DOHH2 (cell line): ENCODE data around the gene C21orf58.

Experiments
- H3F3A ChIP-seq: fragments of 200-600 bp; sonication (generic), shearing (Covaris generic); 2 replicates; pipeline ENCODE4 v1.6.0; 2016; ENCODE audit warnings: antibody characterized with exemption, mild to moderate bottlenecking; ENCODE audit not compliant: control insufficient read depth, insufficient read depth
- H3K27ac ChIP-seq: fragments of 200-600 bp; sonication (generic); 2 replicates; pipeline ENCODE4 v1.5.1; 2014; ENCODE audit warnings: low read depth, mild to moderate bottlenecking, low read length, moderate library complexity
- H3K27me3 ChIP-seq: fragments of 200-600 bp; sonication (generic); 2 replicates; pipeline ENCODE4 v1.6.1; 2014; ENCODE audit warnings: mild to moderate bottlenecking, low read length, mixed read lengths; ENCODE audit not compliant: control insufficient read depth
- H3K36me3 ChIP-seq: fragments of 200-600 bp; sonication (generic); 2 replicates; pipeline ENCODE4 v1.6.1; 2014; ENCODE audit warnings: mild to moderate bottlenecking, low read length, moderate library complexity, mixed read lengths; ENCODE audit not compliant: control insufficient read depth
- H3K4me1 ChIP-seq: fragments of 200-600 bp; sonication (generic); 2 replicates; pipeline ENCODE4 v1.6.1; 2014; ENCODE audit warnings: mild to moderate bottlenecking, low read length, mixed read lengths; ENCODE audit not compliant: control insufficient read depth
- H3K4me2 ChIP-seq: fragments of 200-600 bp; sonication (generic); 2 replicates; pipeline ENCODE4 v1.6.0; 2014; ENCODE audit warnings: mild to moderate bottlenecking, low read length, moderate library complexity
- H3K4me3 ChIP-seq: fragments of 200-600 bp; sonication (generic); 2 replicates; pipeline ENCODE4 v1.5.1; 2014; ENCODE audit warnings: mild to moderate bottlenecking, low read length, mixed read lengths
- H3K79me2 ChIP-seq: fragments of 200-600 bp; sonication (generic); 2 replicates; pipeline ENCODE4 v1.6.1; 2014; ENCODE audit warnings: mild to moderate bottlenecking, low read length, mixed read lengths; ENCODE audit not compliant: control insufficient read depth
- H3K9me2 ChIP-seq: fragments of 200-600 bp; sonication (generic); replicated peaks from 2 replicates; pipeline ENCODE4 v1.6.1; 2014; ENCODE audit warnings: mild to moderate bottlenecking, low read length, mixed read lengths; ENCODE audit not compliant: control insufficient read depth
- H3K9me3 ChIP-seq: fragments of 200-600 bp; sonication (generic); 2 replicates; pipeline ENCODE4 v1.6.1; 2014; ENCODE audit warnings: antibody characterized with exemption, low read length, mixed read lengths; ENCODE audit not compliant: control insufficient read depth, insufficient read depth
- H4K20me1 ChIP-seq: fragments of 200-600 bp; sonication (generic); 2 replicates; pipeline ENCODE4 v1.6.0; 2014; ENCODE audit warnings: low read depth, mild to moderate bottlenecking, antibody characterized with exemption, low read length, moderate library complexity; ENCODE audit not compliant: control insufficient read depth, insufficient read depth
- CTCF ChIP-seq: fragments of 200-600 bp; sonication (generic); IDR thresholded peaks from one replicate; pipeline ENCODE4 v1.5.1; 2014; ENCODE audit warnings: antibody characterized with exemption, mild to moderate bottlenecking, low read depth, low read length; ENCODE audit not compliant: poor library complexity, severe bottlenecking
- EZH2phosphoT487 ChIP-seq: fragments of 200-600 bp; sonication (generic); IDR thresholded peaks from 2 replicates; pipeline ENCODE4 v1.6.1; 2017; ENCODE audit warnings: borderline replicate concordance, mild to moderate bottlenecking, antibody characterized with exemption, low read length, moderate library complexity, mixed read lengths

The C21orf58 gene

GRCh38 chr21:46366966-46367365, 43.3 kb upstream of the C21orf58 start:
- H3K79me2 ChIP-seq, result peaks cover 62% of the 10 kb centered on the region
- no peaks in the 10 kb centered on the region for H3F3A ChIP-seq
- H3K4me2 ChIP-seq, result no peak overlapping the region
- H4K20me1 ChIP-seq, result peaks cover 5% of the 10 kb centered on the region; the same call in 1 of the 2 replicates
- no peak overlapping the region for H3K27ac ChIP-seq
- H3K9me3 ChIP-seq, result no peaks in the 10 kb centered on the region
- no peaks in the 10 kb centered on the region for H3K9me2 ChIP-seq
- no peaks in the 10 kb centered on the region for H3K27me3 ChIP-seq
- H3K4me3 ChIP-seq, result no peak overlapping the region
- H3K4me1 ChIP-seq, result no peaks in the 10 kb centered on the region
- peaks cover 80% of the 10 kb centered on the region for H3K36me3 ChIP-seq
- TF ChIP-seq EZH2phosphoT487 (no peak), CTCF (no peak)

- Histone ChIP-seq H3K9me2 (no peaks in the 10 kb centered on the region), H3K79me2 (peaks cover 62% of the 10 kb centered on the region), H4K20me1 (peaks cover 5% of the 10 kb centered on the region; the same call in 1 of the 2 replicates), H3K9me3 (no peaks in the 10 kb centered on the region), H3F3A (no peaks in the 10 kb centered on the region), H3K4me1 (no peaks in the 10 kb centered on the region), H3K4me2 (no peak overlapping the region), H3K4me3 (no peak overlapping the region), H3K27ac (no peak overlapping the region), H3K27me3 (no peaks in the 10 kb centered on the region), H3K36me3 (peaks cover 80% of the 10 kb centered on the region)
- TF ChIP-seq CTCF, result no peak
- no peak for TF ChIP-seq EZH2phosphoT487
Observed at GRCh38 chr21:46366561-46366960, 42.9 kb upstream of the C21orf58 start.

- Histone ChIP-seq H3K9me2 (no peaks in the 10 kb centered on the region), H3K79me2 (peaks cover 61% of the 10 kb centered on the region), H3F3A (no peaks in the 10 kb centered on the region), H3K27ac (no peak overlapping the region), H3K27me3 (no peaks in the 10 kb centered on the region), H4K20me1 (peaks cover 5% of the 10 kb centered on the region; the same call in 1 of the 2 replicates), H3K36me3 (peaks cover 80% of the 10 kb centered on the region), H3K4me1 (no peaks in the 10 kb centered on the region), H3K4me3 (no peak overlapping the region), H3K4me2 (no peak overlapping the region), H3K9me3 (no peaks in the 10 kb centered on the region)
- TF ChIP-seq CTCF, result no peak
- TF ChIP-seq EZH2phosphoT487, result no peak
Observed at GRCh38 chr21:46366091-46366490, 42.4 kb upstream of the C21orf58 start.

GRCh38 chr21:46363698-46364097, 40.0 kb upstream of the C21orf58 start:
- no peak overlapping the region for H3K4me2 ChIP-seq
- H3K36me3 ChIP-seq, result peaks cover 78% of the 10 kb centered on the region

More at GRCh38 chr21:46363698-46364097, 40.0 kb upstream of the C21orf58 start:
- no peak overlapping the region for H3K4me3 ChIP-seq
- H3K9me2 ChIP-seq, result no peaks in the 10 kb centered on the region
- H3K27ac ChIP-seq, result no peak overlapping the region
- H3K9me3 ChIP-seq, result no peaks in the 10 kb centered on the region
- H3K27me3 ChIP-seq, result no peaks in the 10 kb centered on the region
- H3F3A ChIP-seq, result no peaks in the 10 kb centered on the region
- TF ChIP-seq EZH2phosphoT487 (no peak), CTCF (no peak)
- H3K79me2 ChIP-seq, result peaks cover 41% of the 10 kb centered on the region
- H4K20me1 ChIP-seq, result peaks cover 2% of the 10 kb centered on the region; the same call in 1 of the 2 replicates
- no peaks in the 10 kb centered on the region for H3K4me1 ChIP-seq
